Uterus (tissue), 2 donors: Measurements from ENCODE around the gene ZC3H4.

Experiments used
- POLR2A ChIP-seq, 2 donors: fragments of 450-650 bp; IDR thresholded peaks; one replicate each; pipeline ENCODE4 v1.6.1; 2016; ENCODE audit warnings: antibody characterized with exemption in 2 of 2, mild to moderate bottlenecking in 1 of 2, moderate library complexity in 1 of 2
- TF ChIP-seq, protein P1 (sequence below), 4 experiments: fragments of 200-600 bp in 2 of 4; fragments of 450-650 bp in 2 of 4; sonication (generic) in 2 of 4; IDR thresholded peaks; one replicate each; pipeline ENCODE4 v1.5.1; 2016 to 2019; ENCODE audit warnings: antibody characterized with exemption in 4 of 4, mild to moderate bottlenecking in 2 of 4, moderate library complexity in 1 of 4

DNA sequence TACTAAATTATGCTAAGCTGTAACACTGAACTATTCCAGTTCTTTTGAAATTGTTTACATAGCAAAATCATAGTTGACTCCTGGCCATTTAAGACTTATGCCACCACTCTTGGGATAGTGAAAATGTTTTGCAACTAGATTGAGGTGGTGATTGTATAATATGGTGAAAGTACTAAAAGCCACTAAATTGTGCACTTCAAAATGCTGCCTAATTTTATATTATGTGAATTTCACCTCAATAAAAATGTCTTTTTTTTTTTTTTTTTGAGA, 12.0 kb upstream of the ZC3H4 start:
- no peak for TF ChIP-seq POLR2A (IDR thresholded peaks at IDR 0.05)
- TF ChIP-seq, protein P1, sequence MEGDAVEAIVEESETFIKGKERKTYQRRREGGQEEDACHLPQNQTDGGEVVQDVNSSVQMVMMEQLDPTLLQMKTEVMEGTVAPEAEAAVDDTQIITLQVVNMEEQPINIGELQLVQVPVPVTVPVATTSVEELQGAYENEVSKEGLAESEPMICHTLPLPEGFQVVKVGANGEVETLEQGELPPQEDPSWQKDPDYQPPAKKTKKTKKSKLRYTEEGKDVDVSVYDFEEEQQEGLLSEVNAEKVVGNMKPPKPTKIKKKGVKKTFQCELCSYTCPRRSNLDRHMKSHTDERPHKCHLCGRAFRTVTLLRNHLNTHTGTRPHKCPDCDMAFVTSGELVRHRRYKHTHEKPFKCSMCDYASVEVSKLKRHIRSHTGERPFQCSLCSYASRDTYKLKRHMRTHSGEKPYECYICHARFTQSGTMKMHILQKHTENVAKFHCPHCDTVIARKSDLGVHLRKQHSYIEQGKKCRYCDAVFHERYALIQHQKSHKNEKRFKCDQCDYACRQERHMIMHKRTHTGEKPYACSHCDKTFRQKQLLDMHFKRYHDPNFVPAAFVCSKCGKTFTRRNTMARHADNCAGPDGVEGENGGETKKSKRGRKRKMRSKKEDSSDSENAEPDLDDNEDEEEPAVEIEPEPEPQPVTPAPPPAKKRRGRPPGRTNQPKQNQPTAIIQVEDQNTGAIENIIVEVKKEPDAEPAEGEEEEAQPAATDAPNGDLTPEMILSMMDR (IDR thresholded peaks at IDR 0.05) = no peak
